Caki2 (cell line): ENCODE data around the gene RHOC. TPM values are rescaled to one million over a fixed set of nuclear protein-coding genes. Genes with fewer than 3 reads are reported as not detected.

ENCODE experiments used
- DNase-seq: peaks from one replicate; pipeline ENCODE4 v3.0.0-alpha.2; 2015; ENCODE audit warnings: low read depth
- in situ Hi-C: cut with HindIII; loops from 2 replicates; pipeline ENCODE4 v1.10.0; 2016; ENCODE audit warnings: low sequenced_read_pairs, low pct_unique_long_range_greater_than_20kb, mixed read lengths
- total RNA-seq: library from RNA; depleted of rRNA; stranded (reverse); fragments of >200 nt; shearing (Covaris generic); gene quantifications from 2 replicates; pipeline ENCODE4 v1.2.3, GENCODE V29; 2014; ENCODE audit warnings: low replicate concordance

RHOC gene
- total RNA-seq, 1 experiment from 2014 or later = 257 TPM

- no peak for DNase-seq
- in situ Hi-C loops = no loop called here
Observed at GRCh38 chr1:112693821-112694220, 13.1 kb downstream of the RHOC start.

DNA sequence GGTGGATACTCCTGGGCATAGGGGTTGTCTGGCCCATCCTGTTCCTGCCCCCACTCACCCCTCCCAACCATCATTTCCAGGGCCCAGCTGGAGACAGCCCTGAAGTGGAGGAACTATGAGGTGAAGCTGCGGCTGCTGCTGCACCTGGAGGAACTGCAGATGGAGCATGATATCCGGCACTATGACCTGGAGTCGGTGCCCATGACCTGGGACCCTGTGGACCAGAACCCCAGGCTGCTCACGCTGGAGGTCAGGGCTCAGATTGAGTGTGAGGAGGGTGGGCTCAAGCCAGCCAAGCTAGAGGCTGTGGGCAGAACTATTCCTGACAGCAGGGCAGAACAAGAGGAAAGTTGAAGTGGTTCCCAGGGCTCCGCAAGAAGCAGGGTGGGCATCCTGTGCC is 14.2 kb downstream of the RHOC start:
- DNase-seq = no peak
- in situ Hi-C loops = no loop called here

GRCh38 chr1:112689842-112690237 is 17.1 kb downstream of the RHOC start:
- in situ Hi-C loops = no loop called here

GRCh38 chr1:112689196-112689841 is 17.6 kb downstream of the RHOC start:
- in situ Hi-C loops = no loop called here
- DNase-seq = no peak

More at GRCh38 chr1:112689842-112690237, 17.1 kb downstream of the RHOC start:
- DNase-seq = no peak

DNA sequence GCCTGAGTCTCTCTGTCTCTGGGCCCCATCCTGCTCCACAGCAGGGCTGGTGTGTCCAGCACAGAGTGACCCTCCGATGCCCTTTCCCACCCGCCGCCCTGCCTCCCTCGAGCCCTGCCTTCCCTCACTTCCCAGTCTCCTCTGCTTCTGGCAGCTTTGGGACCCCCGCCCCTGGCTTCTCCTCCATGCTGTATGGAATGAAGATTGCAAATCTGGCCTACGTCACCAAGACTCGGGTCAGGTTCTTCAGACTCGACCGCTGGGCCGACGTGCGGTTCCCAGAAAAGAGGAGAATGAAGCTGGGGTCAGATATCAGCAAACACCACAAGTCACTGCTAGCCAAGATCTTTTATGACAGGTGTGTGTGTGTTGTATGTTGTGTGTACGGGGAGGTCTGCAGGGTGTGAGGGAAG is 18.1 kb downstream of the RHOC start:
- DNase-seq = no peak
- in situ Hi-C loops = no loop called here

- in situ Hi-C loops = no loop called here
- no peak for DNase-seq
Observed at GRCh38 chr1:112687785-112688496, 19.0 kb downstream of the RHOC start.

GRCh38 chr1:112687361-112687760 is 19.6 kb downstream of the RHOC start:
- no peak for DNase-seq
- in situ Hi-C loops = no loop called here

GRCh38 chr1:112686835-112687234 is 20.1 kb downstream of the RHOC start:
- DNase-seq = no peak
- in situ Hi-C loops = no loop called here

GRCh38 chr1:112686417-112686816 is 20.5 kb downstream of the RHOC start:
- no peak for DNase-seq
- in situ Hi-C loops = no loop called here

GRCh38 chr1:112685913-112686312 is 21.0 kb downstream of the RHOC start:
- no peak for DNase-seq
- in situ Hi-C loops = no loop called here

DNA sequence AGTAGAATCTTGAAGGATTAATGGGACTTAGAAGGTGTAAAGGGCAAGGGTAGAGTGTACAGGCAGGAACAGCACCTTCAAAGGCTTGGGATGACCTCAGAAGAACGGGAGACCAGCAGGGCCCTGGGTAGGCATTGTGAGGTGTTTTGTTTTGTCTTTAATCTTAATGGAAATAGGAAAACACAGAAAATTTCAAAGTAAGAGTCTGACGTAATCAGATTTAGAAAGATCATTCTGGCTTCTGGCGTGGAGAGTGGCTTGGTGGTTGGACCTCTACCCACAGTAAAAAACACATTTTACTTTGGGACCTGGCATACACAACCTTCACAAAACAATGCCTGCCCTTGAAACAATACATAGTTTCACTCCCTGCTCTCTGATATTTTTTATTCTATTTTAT is 28.3 kb downstream of the RHOC start:
- no peak for DNase-seq
- in situ Hi-C loops = no loop called here

- in situ Hi-C loops = no loop called here
- DNase-seq = no peak
Observed at GRCh38 chr1:112677501-112677900, 29.4 kb downstream of the RHOC start.

DNA sequence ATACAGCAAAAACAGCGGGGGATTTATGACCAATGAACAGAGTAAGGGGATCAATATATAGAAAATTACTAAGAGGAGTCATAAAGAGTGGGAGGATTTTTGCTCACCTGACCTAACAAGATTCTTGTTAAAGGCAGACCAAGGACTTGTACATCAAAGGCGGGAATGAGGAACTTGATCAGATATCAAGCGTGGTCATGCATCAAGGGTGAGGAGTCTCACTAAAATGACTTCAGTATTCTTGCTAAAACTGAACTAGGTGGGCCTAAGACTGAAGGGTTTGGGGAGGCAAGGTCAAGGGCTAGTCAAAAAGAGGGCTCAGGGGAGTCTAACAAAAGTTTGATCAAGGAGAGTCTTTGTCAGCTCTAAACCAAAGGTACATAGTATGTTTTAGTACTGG is 30.4 kb downstream of the RHOC start:
- in situ Hi-C loops = no loop called here
- DNase-seq = no peak

DNA sequence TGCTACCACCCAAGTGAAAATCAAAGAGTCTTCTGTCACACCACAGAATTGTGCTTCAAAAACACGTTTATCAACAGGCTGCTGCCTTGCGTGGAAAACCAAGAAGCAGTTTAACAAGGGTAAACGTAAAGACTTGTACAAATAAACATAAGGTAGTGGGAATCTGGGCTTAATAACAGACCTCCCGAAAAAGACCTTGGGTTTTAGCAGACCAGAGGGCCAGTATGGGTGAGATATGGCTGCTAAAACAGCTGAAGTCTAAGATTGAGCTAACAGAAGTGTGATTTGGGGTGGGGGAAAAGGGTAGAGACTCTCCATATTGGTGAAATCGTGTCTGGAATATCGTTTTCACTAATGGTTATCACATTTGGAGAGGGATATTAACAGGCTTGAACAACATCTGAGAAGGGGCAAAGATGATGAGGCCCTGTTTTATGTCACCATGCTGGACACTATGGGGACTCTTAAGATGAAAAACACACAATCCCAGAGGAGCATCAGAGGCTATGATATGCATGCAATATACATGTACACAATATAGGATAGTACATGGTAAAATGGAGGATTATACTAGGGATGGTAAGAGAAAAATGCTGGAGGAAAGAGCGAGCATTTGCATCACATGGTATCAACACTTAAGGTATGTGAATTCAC is 31.1 kb downstream of the RHOC start:
- no peak for DNase-seq
- in situ Hi-C loops = no loop called here

DNA sequence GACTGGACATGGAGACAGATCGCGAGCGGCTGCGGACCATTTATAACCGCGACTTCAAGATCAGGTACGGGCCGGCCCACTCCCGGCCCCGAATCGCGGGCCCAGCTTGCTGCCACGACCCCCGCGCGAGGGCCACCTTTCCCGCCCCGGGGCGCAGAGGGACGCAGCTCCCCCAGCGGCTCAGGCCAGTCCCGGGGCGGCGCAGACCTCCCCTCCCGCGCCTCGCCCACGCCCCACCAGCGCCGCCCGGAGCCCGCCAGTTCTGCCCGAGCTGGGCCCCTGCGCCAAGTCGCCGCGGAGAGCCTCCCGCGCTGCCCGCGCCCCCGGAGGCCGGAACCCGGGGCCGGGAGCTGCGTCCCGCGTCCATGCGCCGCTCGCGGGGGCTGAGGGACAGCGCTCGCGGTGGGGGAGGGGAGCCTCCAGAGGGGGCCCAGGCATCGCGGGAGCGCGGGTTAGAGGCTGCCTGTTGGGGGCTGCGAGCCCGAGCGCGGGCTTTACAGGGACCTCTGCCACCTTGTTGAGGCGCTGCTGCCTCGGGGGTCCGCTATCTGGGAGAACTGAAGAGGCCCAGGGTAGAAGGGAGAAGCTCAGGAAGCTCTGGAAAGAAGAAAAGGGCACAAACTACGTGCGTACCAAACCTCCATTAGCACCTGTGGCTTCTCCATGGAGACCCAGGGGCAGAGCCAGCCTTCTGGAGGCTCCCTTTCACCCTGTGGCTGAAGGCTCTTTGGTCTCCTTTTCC is 31.8 kb downstream of the RHOC start:
- DNase-seq = no peak
- in situ Hi-C loops = no loop called here

- DNase-seq = peak; percentile 74
- in situ Hi-C loops = no loop called here
Observed at GRCh38 chr1:112674440-112674985, 32.4 kb downstream of the RHOC start, which contains the start of gene MOV10. Gene MOV10, plus strand, starts transcription at chr1:112674659. Its CDS starts 254 bp downstream, at chr1:112674913.

GRCh38 chr1:112673592-112674439 is 33.1 kb downstream of the RHOC start:
- in situ Hi-C loops = no loop called here
- peak; percentile 45 for DNase-seq

DNA sequence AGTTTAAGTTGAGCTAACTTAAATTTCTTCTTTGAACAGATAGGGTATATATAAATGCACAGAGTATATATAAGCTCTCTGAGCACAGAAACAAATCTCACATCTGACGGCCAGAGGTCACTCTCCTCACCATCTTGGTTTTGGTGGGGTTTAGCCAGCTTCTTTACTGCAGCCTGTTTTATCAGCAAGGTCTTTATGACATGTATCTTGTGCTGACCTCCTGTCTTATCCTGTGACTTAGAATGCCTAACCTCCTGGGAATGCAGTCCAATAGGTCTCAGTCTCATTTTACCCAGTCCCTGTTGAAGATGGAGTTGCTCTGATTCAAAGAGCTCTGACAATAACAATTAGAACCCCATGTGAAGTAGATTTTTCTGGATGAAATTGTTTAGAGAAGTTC is 34.1 kb downstream of the RHOC start:
- DNase-seq = no peak
- in situ Hi-C loops = no loop called here
